ENCODE measurements around the gene NCBP2.

The NCBP2 gene

DNA sequence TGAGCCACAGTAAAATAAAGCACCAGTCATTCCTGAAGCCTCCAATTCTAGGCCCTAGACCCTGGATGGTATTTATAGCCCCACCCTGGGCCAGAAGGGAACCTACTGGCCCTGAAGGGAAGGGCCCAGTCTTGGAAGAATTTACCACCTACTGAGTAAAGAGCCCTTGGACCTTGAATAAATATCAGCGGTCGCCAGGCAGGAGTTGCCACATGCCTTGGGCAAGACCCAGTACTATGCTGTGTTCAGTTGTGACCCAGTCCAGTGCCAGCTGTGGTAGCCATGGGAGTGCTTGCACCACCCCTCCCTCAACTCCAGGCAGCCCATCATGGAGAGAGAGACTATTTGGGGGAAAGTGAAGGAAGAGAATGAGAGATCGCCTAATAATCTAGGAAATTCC lies 27.0 kb downstream of the NCBP2 start:
- TF ChIP-seq GLIS3 (CRISPR knock-in tag; IDR thresholded peaks at IDR 0.05) (no peak), BACH2 (CRISPR knock-in tag; IDR thresholded peaks at IDR 0.05; ENCODE audit: borderline replicate concordance) (no peak), TCF4 (CRISPR knock-in tag; IDR thresholded peaks at IDR 0.05; ENCODE audit: borderline replicate concordance) (no peak), ISL1 (CRISPR knock-in tag; IDR thresholded peaks at IDR 0.05) (no peak), SNAI2 (CRISPR knock-in tag; IDR thresholded peaks at IDR 0.05) (no peak), CREB5 (CRISPR knock-in tag; IDR thresholded peaks at IDR 0.05; ENCODE audit: low read depth) (no peak), ZC3H10 (CRISPR knock-in tag; IDR thresholded peaks at IDR 0.05) (no peak), TOX (CRISPR knock-in tag; IDR thresholded peaks at IDR 0.05; ENCODE audit: borderline replicate concordance) (no peak), ZFP3 (CRISPR knock-in tag; IDR thresholded peaks at IDR 0.05) (no peak), ESRRG (CRISPR knock-in tag; IDR thresholded peaks at IDR 0.05) (no peak), OSR1 (CRISPR knock-in tag; IDR thresholded peaks at IDR 0.05) (no peak)
- TF ChIP-seq, protein P1, sequence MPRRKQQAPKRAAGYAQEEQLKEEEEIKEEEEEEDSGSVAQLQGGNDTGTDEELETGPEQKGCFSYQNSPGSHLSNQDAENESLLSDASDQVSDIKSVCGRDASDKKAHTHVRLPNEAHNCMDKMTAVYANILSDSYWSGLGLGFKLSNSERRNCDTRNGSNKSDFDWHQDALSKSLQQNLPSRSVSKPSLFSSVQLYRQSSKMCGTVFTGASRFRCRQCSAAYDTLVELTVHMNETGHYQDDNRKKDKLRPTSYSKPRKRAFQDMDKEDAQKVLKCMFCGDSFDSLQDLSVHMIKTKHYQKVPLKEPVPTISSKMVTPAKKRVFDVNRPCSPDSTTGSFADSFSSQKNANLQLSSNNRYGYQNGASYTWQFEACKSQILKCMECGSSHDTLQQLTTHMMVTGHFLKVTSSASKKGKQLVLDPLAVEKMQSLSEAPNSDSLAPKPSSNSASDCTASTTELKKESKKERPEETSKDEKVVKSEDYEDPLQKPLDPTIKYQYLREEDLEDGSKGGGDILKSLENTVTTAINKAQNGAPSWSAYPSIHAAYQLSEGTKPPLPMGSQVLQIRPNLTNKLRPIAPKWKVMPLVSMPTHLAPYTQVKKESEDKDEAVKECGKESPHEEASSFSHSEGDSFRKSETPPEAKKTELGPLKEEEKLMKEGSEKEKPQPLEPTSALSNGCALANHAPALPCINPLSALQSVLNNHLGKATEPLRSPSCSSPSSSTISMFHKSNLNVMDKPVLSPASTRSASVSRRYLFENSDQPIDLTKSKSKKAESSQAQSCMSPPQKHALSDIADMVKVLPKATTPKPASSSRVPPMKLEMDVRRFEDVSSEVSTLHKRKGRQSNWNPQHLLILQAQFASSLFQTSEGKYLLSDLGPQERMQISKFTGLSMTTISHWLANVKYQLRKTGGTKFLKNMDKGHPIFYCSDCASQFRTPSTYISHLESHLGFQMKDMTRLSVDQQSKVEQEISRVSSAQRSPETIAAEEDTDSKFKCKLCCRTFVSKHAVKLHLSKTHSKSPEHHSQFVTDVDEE (CRISPR knock-in tag; IDR thresholded peaks at IDR 0.05): no peak
- TF ChIP-seq, protein P2, sequence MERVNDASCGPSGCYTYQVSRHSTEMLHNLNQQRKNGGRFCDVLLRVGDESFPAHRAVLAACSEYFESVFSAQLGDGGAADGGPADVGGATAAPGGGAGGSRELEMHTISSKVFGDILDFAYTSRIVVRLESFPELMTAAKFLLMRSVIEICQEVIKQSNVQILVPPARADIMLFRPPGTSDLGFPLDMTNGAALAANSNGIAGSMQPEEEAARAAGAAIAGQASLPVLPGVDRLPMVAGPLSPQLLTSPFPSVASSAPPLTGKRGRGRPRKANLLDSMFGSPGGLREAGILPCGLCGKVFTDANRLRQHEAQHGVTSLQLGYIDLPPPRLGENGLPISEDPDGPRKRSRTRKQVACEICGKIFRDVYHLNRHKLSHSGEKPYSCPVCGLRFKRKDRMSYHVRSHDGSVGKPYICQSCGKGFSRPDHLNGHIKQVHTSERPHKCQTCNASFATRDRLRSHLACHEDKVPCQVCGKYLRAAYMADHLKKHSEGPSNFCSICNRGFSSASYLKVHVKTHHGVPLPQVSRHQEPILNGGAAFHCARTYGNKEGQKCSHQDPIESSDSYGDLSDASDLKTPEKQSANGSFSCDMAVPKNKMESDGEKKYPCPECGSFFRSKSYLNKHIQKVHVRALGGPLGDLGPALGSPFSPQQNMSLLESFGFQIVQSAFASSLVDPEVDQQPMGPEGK (CRISPR knock-in tag; IDR thresholded peaks at IDR 0.05; ENCODE audit: borderline replicate concordance): no peak
- no peak for ATAC-seq

DNA sequence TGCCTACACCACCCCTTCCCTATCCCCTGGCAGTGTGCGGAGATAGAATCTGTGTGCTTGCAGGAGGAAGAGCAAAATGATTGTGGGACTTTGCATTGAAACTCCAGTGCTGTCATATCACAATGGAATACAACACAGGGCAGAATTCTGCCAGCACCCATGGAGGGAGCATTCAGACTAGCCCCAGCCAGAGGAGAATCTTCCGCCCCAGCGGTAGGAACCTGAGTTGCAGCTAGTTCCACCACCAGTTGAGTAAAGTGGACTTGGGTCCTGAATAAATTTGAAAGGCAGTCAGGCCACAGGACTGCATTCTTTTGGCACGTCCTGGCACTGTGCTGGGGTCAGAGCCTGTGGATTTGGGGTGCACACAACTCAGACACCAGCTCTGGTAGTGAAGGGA lies 27.5 kb downstream of the NCBP2 start:
- TF ChIP-seq ZNF565 (CRISPR knock-in tag; conservative IDR thresholded peaks at IDR 0.05; ENCODE audit: low read depth): no peak
- no peak for TF ChIP-seq ESRRG (CRISPR knock-in tag; IDR thresholded peaks at IDR 0.05)
- TF ChIP-seq BACH2 (CRISPR knock-in tag; IDR thresholded peaks at IDR 0.05; ENCODE audit: borderline replicate concordance): no peak
- TF ChIP-seq, protein P2 (CRISPR knock-in tag; IDR thresholded peaks at IDR 0.05; ENCODE audit: borderline replicate concordance): no peak
- TF ChIP-seq TOX (CRISPR knock-in tag; IDR thresholded peaks at IDR 0.05; ENCODE audit: borderline replicate concordance): no peak
- TF ChIP-seq ISL1 (CRISPR knock-in tag; IDR thresholded peaks at IDR 0.05): no peak
- no peak for TF ChIP-seq GLIS3 (CRISPR knock-in tag; IDR thresholded peaks at IDR 0.05)
- TF ChIP-seq ZFP30 (CRISPR knock-in tag; IDR thresholded peaks at IDR 0.05): no peak
- no peak for TF ChIP-seq TCF4 (CRISPR knock-in tag; IDR thresholded peaks at IDR 0.05; ENCODE audit: borderline replicate concordance)
- TF ChIP-seq CSDC2 (CRISPR knock-in tag; IDR thresholded peaks at IDR 0.05): no peak
- no peak for TF ChIP-seq PPARA (CRISPR knock-in tag; IDR thresholded peaks at IDR 0.05; ENCODE audit: borderline replicate concordance)
- TF ChIP-seq ZFP3 (CRISPR knock-in tag; IDR thresholded peaks at IDR 0.05): no peak
- no peak for TF ChIP-seq SNAI2 (CRISPR knock-in tag; IDR thresholded peaks at IDR 0.05)
- TF ChIP-seq CREB5 (CRISPR knock-in tag; IDR thresholded peaks at IDR 0.05; ENCODE audit: low read depth): no peak
- TF ChIP-seq POU6F1 (CRISPR knock-in tag; IDR thresholded peaks at IDR 0.05; ENCODE audit: borderline replicate concordance, low read depth): no peak
- ATAC-seq: no peak

DNA sequence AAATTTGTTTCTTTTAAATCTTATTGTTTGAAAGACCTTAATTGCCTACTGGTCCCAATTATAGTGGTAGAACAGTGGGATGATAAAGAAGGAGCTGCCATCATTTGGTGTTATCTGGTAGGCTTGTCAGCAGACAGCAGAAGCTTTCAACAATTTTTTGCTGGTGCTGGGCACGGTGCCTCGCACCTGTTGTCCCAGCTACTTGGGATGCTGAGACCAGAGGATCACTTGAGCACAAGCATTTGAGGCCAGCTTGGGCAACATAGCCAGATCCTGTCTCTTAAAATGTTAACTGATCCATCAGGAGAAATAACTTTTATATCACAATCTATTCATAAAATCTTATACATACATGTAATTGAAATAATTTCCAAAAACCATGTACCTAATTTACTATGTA lies 38.6 kb downstream of the NCBP2 start:
- ATAC-seq: no peak
- TF ChIP-seq CREB5 (CRISPR knock-in tag; IDR thresholded peaks at IDR 0.05; ENCODE audit: low read depth) (no peak), PPARA (CRISPR knock-in tag; IDR thresholded peaks at IDR 0.05; ENCODE audit: borderline replicate concordance) (no peak), GLIS3 (CRISPR knock-in tag; IDR thresholded peaks at IDR 0.05) (no peak), POU6F1 (CRISPR knock-in tag; IDR thresholded peaks at IDR 0.05; ENCODE audit: borderline replicate concordance, low read depth) (no peak), ZNF8 (CRISPR knock-in tag; IDR thresholded peaks at IDR 0.05) (no peak), SNAI2 (CRISPR knock-in tag; IDR thresholded peaks at IDR 0.05) (no peak), BACH2 (CRISPR knock-in tag; IDR thresholded peaks at IDR 0.05; ENCODE audit: borderline replicate concordance) (no peak), ZFP30 (CRISPR knock-in tag; IDR thresholded peaks at IDR 0.05) (no peak), ISL1 (CRISPR knock-in tag; IDR thresholded peaks at IDR 0.05) (no peak), ZNF565 (CRISPR knock-in tag; conservative IDR thresholded peaks at IDR 0.05; ENCODE audit: low read depth) (no peak)
- TF ChIP-seq, protein P3, sequence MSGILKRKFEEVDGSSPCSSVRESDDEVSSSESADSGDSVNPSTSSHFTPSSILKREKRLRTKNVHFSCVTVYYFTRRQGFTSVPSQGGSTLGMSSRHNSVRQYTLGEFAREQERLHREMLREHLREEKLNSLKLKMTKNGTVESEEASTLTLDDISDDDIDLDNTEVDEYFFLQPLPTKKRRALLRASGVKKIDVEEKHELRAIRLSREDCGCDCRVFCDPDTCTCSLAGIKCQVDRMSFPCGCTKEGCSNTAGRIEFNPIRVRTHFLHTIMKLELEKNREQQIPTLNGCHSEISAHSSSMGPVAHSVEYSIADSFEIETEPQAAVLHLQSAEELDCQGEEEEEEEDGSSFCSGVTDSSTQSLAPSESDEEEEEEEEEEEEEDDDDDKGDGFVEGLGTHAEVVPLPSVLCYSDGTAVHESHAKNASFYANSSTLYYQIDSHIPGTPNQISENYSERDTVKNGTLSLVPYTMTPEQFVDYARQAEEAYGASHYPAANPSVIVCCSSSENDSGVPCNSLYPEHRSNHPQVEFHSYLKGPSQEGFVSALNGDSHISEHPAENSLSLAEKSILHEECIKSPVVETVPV (CRISPR knock-in tag; IDR thresholded peaks at IDR 0.05): no peak
